ENCODE results near the gene ZBTB16.

ZBTB16 gene

DNA sequence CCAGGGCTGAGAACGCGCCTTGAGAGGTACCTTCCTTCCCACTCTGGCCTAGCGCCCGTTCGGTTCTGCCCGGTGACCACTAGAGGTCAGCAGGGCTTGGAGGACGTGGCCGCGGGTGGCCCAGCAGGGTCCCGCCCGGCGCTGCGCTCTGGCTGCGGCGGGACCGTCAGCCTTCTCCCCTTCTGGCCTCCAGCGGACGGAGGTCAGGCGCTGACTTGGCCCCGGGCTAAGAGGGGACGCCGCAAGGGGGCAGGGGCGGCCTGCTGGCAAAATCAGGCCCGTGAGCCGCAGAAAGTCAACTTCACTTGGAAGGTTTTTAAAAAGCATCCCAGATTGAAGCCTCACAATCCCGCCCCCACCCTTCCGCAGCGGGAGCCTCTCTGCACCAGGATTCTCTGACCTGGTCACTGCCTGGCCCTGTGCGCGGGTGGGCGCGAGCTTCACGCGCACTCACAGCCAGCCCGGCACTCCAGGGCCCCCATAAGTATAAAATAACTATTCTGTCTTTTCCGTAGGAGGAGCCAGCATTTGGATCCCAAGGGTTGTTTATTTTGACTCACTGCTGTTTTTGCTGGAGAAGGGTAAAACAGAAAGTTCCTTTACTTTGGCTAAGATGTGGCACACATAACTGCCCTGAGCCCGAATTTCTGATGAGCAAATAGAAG lies 23.2 kb upstream of the ZBTB16 start:
- Histone ChIP-seq H3K27me3 (ENCODE audit: insufficient read depth, low read depth, severe bottlenecking) (no peaks in the 10 kb centered on the region), H3K27ac (no peak overlapping the region), H3K4me3 (ENCODE audit: low read depth, low read length) (peak overlapping the region; percentile 13; the same call in 1 of the 2 replicates), H3K9me3 (ENCODE audit: severe bottlenecking) (no peaks in the 10 kb centered on the region), H3K36me3 (no peaks in the 10 kb centered on the region)
- peak; percentile 96 for TF ChIP-seq CTCF (IDR thresholded peaks at IDR 0.05; ENCODE audit: low read depth, low read length)
- DNase-seq = peak; percentile 85

GRCh38 chr11:114036958-114037357 lies 22.6 kb upstream of the ZBTB16 start:
- TF ChIP-seq CTCF (IDR thresholded peaks at IDR 0.05; ENCODE audit: low read depth, low read length) = no peak
- Histone ChIP-seq H3K4me3 (ENCODE audit: low read depth, low read length) (no peak overlapping the region), H3K27ac (no peak overlapping the region), H3K36me3 (no peaks in the 10 kb centered on the region), H3K27me3 (ENCODE audit: insufficient read depth, low read depth, severe bottlenecking) (no peaks in the 10 kb centered on the region), H3K9me3 (ENCODE audit: severe bottlenecking) (no peaks in the 10 kb centered on the region)
- no peak for DNase-seq

DNA sequence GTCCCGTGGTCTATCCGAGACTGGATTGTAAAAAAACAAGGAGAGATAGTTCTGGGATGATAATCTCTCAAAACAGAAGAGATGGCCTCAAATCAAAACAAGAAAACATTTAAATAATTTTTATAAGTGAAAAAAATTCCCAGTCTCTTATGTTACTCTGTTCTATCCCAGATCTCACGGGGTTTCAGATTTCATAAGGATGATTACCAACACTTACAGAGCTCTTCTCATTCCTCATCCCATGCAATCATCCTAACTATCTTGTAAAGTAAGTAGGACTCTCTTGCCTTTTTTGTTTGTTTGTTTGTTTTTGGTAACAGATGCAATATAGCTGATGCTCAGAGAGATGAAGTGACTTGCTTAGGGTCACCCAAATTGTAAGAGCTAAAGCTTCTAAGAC lies 20.0 kb upstream of the ZBTB16 start:
- Histone ChIP-seq H3K9me3 (ENCODE audit: severe bottlenecking) (no peaks in the 10 kb centered on the region), H3K27ac (no peak overlapping the region)
- no peak for TF ChIP-seq CTCF (IDR thresholded peaks at IDR 0.05; ENCODE audit: low read depth, low read length)

DNA sequence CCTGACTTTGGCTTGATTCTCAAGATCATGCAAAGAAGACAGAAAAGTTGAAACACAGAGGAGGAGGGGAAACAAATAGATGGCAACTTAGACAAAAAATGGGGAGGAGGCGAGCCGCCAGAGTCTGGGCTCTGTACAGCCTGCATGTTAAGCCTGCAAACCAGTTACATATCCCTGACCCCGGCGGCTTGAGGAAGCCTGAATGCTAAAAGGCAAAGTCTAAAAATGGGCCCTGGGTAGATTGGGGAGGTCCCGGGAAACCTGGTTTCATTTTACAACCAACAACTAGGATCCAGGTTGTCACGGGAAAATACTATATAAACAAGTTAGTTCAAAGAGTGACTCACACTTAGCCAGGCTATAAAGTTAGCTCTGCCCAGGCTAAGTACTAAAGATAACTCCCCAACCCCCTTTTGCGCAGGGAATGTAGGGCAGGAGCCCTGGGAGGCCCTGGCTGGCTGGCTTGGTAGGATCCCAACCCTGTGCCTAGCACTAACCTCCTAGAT lies 18.8 kb upstream of the ZBTB16 start:
- no peak overlapping the region for H3K4me3 ChIP-seq (ENCODE audit: low read depth, low read length)
- no peaks in the 10 kb centered on the region for H3K9me3 ChIP-seq (ENCODE audit: severe bottlenecking)
- no peaks in the 10 kb centered on the region for H3K36me3 ChIP-seq
- no peak overlapping the region for H3K27ac ChIP-seq
- no peak for DNase-seq
- TF ChIP-seq CTCF (IDR thresholded peaks at IDR 0.05; ENCODE audit: low read depth, low read length) = no peak
- H3K27me3 ChIP-seq (ENCODE audit: insufficient read depth, low read depth, severe bottlenecking) = no peaks in the 10 kb centered on the region

More for the DNA sequence above, 20.0 kb upstream of the ZBTB16 start:
- Histone ChIP-seq H3K27me3 (ENCODE audit: insufficient read depth, low read depth, severe bottlenecking) (no peaks in the 10 kb centered on the region), H3K36me3 (no peaks in the 10 kb centered on the region), H3K4me3 (ENCODE audit: low read depth, low read length) (no peak overlapping the region)
- DNase-seq = no peak

- H3K36me3 ChIP-seq = no peaks in the 10 kb centered on the region
- DNase-seq = no peak
- H3K4me3 ChIP-seq (ENCODE audit: low read depth, low read length) = no peak overlapping the region
- TF ChIP-seq CTCF (IDR thresholded peaks at IDR 0.05; ENCODE audit: low read depth, low read length) = no peak
- no peaks in the 10 kb centered on the region for H3K9me3 ChIP-seq (ENCODE audit: severe bottlenecking)
- no peak overlapping the region for H3K27ac ChIP-seq
- no peaks in the 10 kb centered on the region for H3K27me3 ChIP-seq (ENCODE audit: insufficient read depth, low read depth, severe bottlenecking)
Observed at GRCh38 chr11:114042234-114042633, 17.3 kb upstream of the ZBTB16 start.

Measured in WERI-Rb-1 (cell line).